Measurements from ENCODE around the gene EXOC6B. TPM values are rescaled to one million over a fixed set of nuclear protein-coding genes. Genes with fewer than 3 reads are reported as not detected.

The EXOC6B gene
- total and polyA plus RNA-seq, 11 donors: 18.4 to 192 (median 143) TPM

DNA sequence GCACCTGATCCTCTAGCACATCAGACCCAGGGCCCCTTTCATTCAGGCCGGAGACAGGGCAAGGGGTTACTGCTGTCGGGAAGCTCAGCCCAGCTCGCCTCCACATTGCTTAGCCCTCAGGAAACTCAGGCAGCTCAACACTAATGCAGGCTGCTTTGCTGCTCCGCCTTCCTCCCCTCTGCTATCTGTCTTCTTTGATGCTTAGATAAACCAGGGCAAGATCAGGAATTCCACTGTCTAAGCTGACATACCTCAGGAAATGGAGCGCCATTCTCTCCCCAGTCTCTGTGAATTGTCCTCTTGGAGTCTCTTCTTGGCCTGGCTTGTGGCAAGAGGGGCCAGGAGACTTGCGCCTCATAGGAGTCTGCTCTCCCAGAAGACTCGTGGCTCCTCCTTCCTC is 25.5 kb upstream of the EXOC6B start:
- ATAC-seq: no peak
- Histone ChIP-seq H3K9me3 (no peaks in the 10 kb centered on the region), H3K4me3 (no peak overlapping the region), H3K4me1 (no peaks in the 10 kb centered on the region), H3K36me3 (no peaks in the 10 kb centered on the region), H3K27ac (no peak overlapping the region), H3K27me3 (peaks cover 0 to 8% (median 0%) of the 10 kb centered on the region in 9 donors)
- 57 to 72% (median 63%) methylated on average over 7 of the region's 7 CpGs for WGBS, 4 donors
- no peak for DNase-seq
- intact Hi-C loops (cut with DNase I): no loop called here
- no peak for TF ChIP-seq POLR2A (IDR thresholded peaks at IDR 0.05)
- TF ChIP-seq, protein P1, sequence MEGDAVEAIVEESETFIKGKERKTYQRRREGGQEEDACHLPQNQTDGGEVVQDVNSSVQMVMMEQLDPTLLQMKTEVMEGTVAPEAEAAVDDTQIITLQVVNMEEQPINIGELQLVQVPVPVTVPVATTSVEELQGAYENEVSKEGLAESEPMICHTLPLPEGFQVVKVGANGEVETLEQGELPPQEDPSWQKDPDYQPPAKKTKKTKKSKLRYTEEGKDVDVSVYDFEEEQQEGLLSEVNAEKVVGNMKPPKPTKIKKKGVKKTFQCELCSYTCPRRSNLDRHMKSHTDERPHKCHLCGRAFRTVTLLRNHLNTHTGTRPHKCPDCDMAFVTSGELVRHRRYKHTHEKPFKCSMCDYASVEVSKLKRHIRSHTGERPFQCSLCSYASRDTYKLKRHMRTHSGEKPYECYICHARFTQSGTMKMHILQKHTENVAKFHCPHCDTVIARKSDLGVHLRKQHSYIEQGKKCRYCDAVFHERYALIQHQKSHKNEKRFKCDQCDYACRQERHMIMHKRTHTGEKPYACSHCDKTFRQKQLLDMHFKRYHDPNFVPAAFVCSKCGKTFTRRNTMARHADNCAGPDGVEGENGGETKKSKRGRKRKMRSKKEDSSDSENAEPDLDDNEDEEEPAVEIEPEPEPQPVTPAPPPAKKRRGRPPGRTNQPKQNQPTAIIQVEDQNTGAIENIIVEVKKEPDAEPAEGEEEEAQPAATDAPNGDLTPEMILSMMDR (IDR thresholded peaks at IDR 0.05): no peak

DNA sequence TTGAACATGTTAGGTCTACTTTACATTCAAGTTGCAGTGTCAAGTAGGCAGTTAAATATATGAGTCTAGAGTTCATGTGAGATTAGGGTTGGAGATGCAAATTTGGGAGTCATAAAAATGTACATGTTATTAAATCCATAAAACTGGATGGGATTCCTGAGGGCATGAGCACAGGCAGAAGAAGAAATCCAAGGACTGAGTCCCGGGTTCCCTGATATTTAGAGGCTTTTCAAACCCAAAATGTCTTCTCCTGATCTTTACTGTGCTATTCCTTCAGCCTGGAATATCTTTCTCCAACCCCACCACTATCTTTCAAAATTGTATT is 23.3 kb upstream of the EXOC6B start:
- no peaks in the 10 kb centered on the region for H3K9me3 ChIP-seq
- no peak overlapping the region for H3K4me3 ChIP-seq
- intact Hi-C loops (cut with DNase I): no loop called here
- H3K36me3 ChIP-seq: no peaks in the 10 kb centered on the region
- no peaks in the 10 kb centered on the region for H3K4me1 ChIP-seq
- ATAC-seq: no peak
- WGBS, 4 donors: 72 to 85% (median 83%) methylated on average over 1 of the region's 1 CpG
- TF ChIP-seq POLR2A (IDR thresholded peaks at IDR 0.05): no peak
- TF ChIP-seq, protein P1 (IDR thresholded peaks at IDR 0.05): no peak
- no peak overlapping the region for H3K27ac ChIP-seq
- DNase-seq: no peak
- peaks cover 0 to 4% (median 0%) of the 10 kb centered on the region in 9 donors for H3K27me3 ChIP-seq

DNA sequence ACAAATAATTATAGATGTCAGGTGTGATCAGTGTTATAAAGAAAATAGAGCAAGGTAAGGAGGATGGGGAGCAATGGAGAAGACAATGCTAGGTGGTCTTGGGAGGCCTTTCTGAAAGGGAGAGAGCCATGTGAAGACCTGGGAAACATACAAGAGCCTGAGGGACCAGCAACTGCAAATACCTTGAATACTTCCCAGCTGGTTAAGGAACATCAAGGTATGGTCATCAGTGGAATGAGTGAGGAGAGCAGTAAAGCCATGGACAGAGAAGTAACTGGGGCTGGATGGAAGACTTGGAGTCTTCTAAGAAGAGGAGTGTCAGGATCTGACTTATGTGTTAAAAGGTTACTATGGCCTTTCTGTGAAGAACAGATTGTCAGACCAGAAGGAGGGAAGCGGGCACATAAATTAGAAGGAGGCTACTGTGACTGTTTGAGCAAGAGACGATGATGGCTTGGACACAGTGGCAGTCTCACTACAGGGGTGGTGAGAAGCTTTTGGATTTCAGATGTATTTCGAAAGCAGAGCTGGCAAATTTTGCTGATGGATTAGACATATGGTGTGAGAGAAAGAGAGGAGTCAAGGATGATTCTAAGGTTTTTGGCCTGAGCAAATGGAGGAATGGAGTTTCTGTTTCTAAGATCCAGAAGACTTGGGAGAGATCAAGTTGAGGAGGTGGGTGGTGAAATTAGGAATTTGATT is 22.8 kb upstream of the EXOC6B start:
- WGBS, 4 donors: 85 to 93% (median 88%) methylated on average over 3 of the region's 3 CpGs
- no peak for DNase-seq
- no peaks in the 10 kb centered on the region for H3K9me3 ChIP-seq
- ATAC-seq: no peak
- H3K4me1 ChIP-seq: no peaks in the 10 kb centered on the region
- intact Hi-C loops (cut with DNase I): no loop called here
- no peak overlapping the region for H3K27ac ChIP-seq
- H3K36me3 ChIP-seq: no peaks in the 10 kb centered on the region
- H3K4me3 ChIP-seq: no peak overlapping the region
- peaks cover 0 to 4% (median 0%) of the 10 kb centered on the region in 9 donors for H3K27me3 ChIP-seq
- TF ChIP-seq, protein P1 (IDR thresholded peaks at IDR 0.05): no peak
- no peak for TF ChIP-seq POLR2A (IDR thresholded peaks at IDR 0.05)

DNA sequence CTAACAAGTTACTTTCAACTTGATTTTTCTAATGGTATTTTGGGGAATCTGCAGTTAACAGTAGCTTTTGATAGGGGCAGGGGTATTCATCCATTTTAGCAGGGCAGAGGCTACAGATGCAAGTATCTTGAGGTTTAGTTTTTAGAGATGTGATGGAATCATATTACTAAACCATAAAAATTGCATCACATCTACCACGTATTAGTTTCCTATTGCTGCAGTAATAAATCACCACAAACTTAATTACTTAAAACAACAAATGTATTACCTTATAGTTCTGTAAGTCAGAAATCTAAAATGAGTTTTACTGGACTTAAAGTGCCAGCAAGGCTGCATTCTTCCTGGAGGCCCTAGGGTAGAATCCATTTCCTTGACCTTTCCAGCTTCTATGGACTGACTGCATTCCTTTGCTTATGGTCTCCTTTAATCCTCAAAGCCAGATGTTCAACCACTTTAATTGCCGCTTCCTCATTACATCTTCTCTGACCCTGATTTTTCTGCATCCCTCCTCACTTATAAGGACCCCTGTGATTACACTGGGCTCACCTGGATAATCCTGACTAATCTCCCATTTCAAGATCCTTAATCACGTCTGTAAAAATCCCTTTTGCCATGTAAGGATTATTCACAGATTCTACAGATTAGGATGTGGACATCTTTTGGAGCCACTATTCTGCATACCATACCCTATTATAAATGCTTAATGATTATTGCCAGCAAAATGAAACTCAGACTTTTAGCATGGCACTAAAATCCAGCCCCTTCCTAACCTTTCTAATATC is 21.9 kb upstream of the EXOC6B start:
- Histone ChIP-seq H3K4me1 (no peaks in the 10 kb centered on the region), H3K9me3 (no peaks in the 10 kb centered on the region), H3K36me3 (no peaks in the 10 kb centered on the region), H3K27me3 (peaks cover 0 to 1% (median 0%) of the 10 kb centered on the region in 9 donors), H3K27ac (no peak overlapping the region), H3K4me3 (no peak overlapping the region)
- WGBS, 4 donors: 72 to 81% (median 77%) methylated on average over 3 of the region's 3 CpGs
- ATAC-seq (no peak), DNase-seq (no peak)
- TF ChIP-seq, protein P1 (IDR thresholded peaks at IDR 0.05): no peak
- no peak for TF ChIP-seq POLR2A (IDR thresholded peaks at IDR 0.05)
- intact Hi-C loops (cut with DNase I): no loop called here

Measured in heart left ventricle (tissue), 16 donors.